Measurements from ENCODE around the gene ACADSB. TPM values are rescaled to one million over a fixed set of nuclear protein-coding genes. Genes with fewer than 3 reads are reported as not detected.

Gene ACADSB
- total RNA-seq, 1 donor from 2014 or later: 15.0 TPM

- Mint-ChIP-seq H3K9me3 (no peaks in the 10 kb centered on the region), H3K27me3 (ENCODE audit: insufficient read depth, low read depth) (no peaks in the 10 kb centered on the region), H3K27ac (no peak overlapping the region), H3K36me3 (no peaks in the 10 kb centered on the region), H3K4me1 (peaks cover 3% of the 10 kb centered on the region), H3K4me3 (no peak overlapping the region)
- Histone ChIP-seq H3K27ac (no peak overlapping the region), H3K4me1 (peaks cover 3% of the 10 kb centered on the region), H3K27me3 (no peaks in the 10 kb centered on the region), H3F3A (ENCODE audit: low read depth) (no peaks in the 10 kb centered on the region), H2AFZ (replicated peaks) (no peak overlapping the region), H3K4me2 (no peak overlapping the region), H3K9ac (no peak overlapping the region), H4K20me1 (ENCODE audit: low read depth) (no peaks in the 10 kb centered on the region), H3K4me3 (no peak overlapping the region), H3K36me3 (no peaks in the 10 kb centered on the region), H3K9me3 (ENCODE audit: low read depth) (no peaks in the 10 kb centered on the region), H3K79me2 (ENCODE audit: low read depth) (no peaks in the 10 kb centered on the region)
- no peak for DNase-seq (ENCODE audit: low spot score)
- TF ChIP-seq CTCF (IDR thresholded peaks at IDR 0.05) (no peak), EZH2phosphoT487 (IDR thresholded peaks at IDR 0.05) (no peak), EZH2 (IDR thresholded peaks at IDR 0.05) (no peak)
Measured at GRCh38 chr10:123081896-123082295, 73.1 kb downstream of the ACADSB start.

- H3K9me3 ChIP-seq (ENCODE audit: low read depth): no peaks in the 10 kb centered on the region
- H3K4me1 Mint-ChIP-seq: peaks cover 3% of the 10 kb centered on the region
Measured at GRCh38 chr10:123083811-123084210, 75.0 kb downstream of the ACADSB start.

GRCh38 chr10:123086281-123086680, 77.5 kb downstream of the ACADSB start:
- TF ChIP-seq EZH2phosphoT487 (IDR thresholded peaks at IDR 0.05) (no peak), EZH2 (IDR thresholded peaks at IDR 0.05) (no peak), CTCF (IDR thresholded peaks at IDR 0.05) (no peak)
- H3K4me1 ChIP-seq: peaks cover 9% of the 10 kb centered on the region
- H3F3A ChIP-seq (ENCODE audit: low read depth): no peaks in the 10 kb centered on the region
- no peak overlapping the region for H3K4me3 ChIP-seq
- no peaks in the 10 kb centered on the region for H3K36me3 Mint-ChIP-seq
- H3K27ac ChIP-seq: no peak overlapping the region
- no peaks in the 10 kb centered on the region for H3K27me3 ChIP-seq
- no peaks in the 10 kb centered on the region for H4K20me1 ChIP-seq (ENCODE audit: low read depth)
- no peaks in the 10 kb centered on the region for H3K27me3 Mint-ChIP-seq (ENCODE audit: insufficient read depth, low read depth)
- no peak overlapping the region for H3K4me2 ChIP-seq
- H3K4me1 Mint-ChIP-seq: peaks cover 3% of the 10 kb centered on the region
- H3K9me3 Mint-ChIP-seq: no peaks in the 10 kb centered on the region
- no peaks in the 10 kb centered on the region for H3K36me3 ChIP-seq
- no peak for DNase-seq (ENCODE audit: low spot score)
- no peaks in the 10 kb centered on the region for H3K9me3 ChIP-seq (ENCODE audit: low read depth)
- H3K9ac ChIP-seq: no peak overlapping the region
- H3K79me2 ChIP-seq (ENCODE audit: low read depth): no peaks in the 10 kb centered on the region
- no peak overlapping the region for H3K4me3 Mint-ChIP-seq
- no peak overlapping the region for H2AFZ ChIP-seq (replicated peaks)
- H3K27ac Mint-ChIP-seq: no peak overlapping the region

More at GRCh38 chr10:123083811-123084210, 75.0 kb downstream of the ACADSB start:
- H3K9ac ChIP-seq: no peak overlapping the region
- no peak overlapping the region for H3K4me2 ChIP-seq
- Mint-ChIP-seq H3K27ac (no peak overlapping the region), H3K9me3 (no peaks in the 10 kb centered on the region), H3K36me3 (no peaks in the 10 kb centered on the region), H3K4me3 (no peak overlapping the region), H3K27me3 (ENCODE audit: insufficient read depth, low read depth) (no peaks in the 10 kb centered on the region)
- H3K27me3 ChIP-seq: no peaks in the 10 kb centered on the region
- no peaks in the 10 kb centered on the region for H3F3A ChIP-seq (ENCODE audit: low read depth)
- TF ChIP-seq CTCF (IDR thresholded peaks at IDR 0.05) (no peak), EZH2 (IDR thresholded peaks at IDR 0.05) (no peak), EZH2phosphoT487 (IDR thresholded peaks at IDR 0.05) (no peak)
- H2AFZ ChIP-seq (replicated peaks): no peak overlapping the region
- H3K4me1 ChIP-seq: peaks cover 9% of the 10 kb centered on the region
- H3K4me3 ChIP-seq: no peak overlapping the region
- no peaks in the 10 kb centered on the region for H4K20me1 ChIP-seq (ENCODE audit: low read depth)
- no peak overlapping the region for H3K27ac ChIP-seq
- no peaks in the 10 kb centered on the region for H3K36me3 ChIP-seq
- H3K79me2 ChIP-seq (ENCODE audit: low read depth): no peaks in the 10 kb centered on the region
- no peak for DNase-seq (ENCODE audit: low spot score)

Data from neural progenitor cell (in vitro differentiated cells).